IMR-90 (cell line): ENCODE results near the gene TEX28. TPM values are rescaled to one million over a fixed set of nuclear protein-coding genes. Genes with fewer than 3 reads are reported as not detected.

ENCODE experiments used
- ATAC-seq: fragments of 200-7000 bp; cut with Tn5 transposase; 2 replicates; pipeline ENCODE4 v1.9.1; 2020; ENCODE audit warnings: low read depth, mild to moderate bottlenecking, moderate library complexity
- BruUV-seq: library from RNA; stranded (reverse); fragments of 400-500 nt; replicated peaks from 2 replicates; lab custom pipeline; 2021; lab: Mats Ljungman, UMichigan
- CTCF ChIA-PET: fragments of 300-600 bp; formaldehyde crosslinking; extraction: SDS; loops from one replicate; lab custom pipeline; 2021; ENCODE audit warnings: antibody characterized with exemption; lab: Yijun Ruan, JAX
- POLR2A ChIA-PET: fragments of 300-600 bp; sonication (Branson Sonifier 250); formaldehyde crosslinking; loops from one replicate; lab custom pipeline; 2022; ENCODE audit warnings: antibody characterized with exemption; ENCODE audit not compliant: unreplicated experiment; lab: Charles Lee
- DNase-seq: peaks from one replicate; pipeline ENCODE4 v3.0.0; 2013
- H2AFZ ChIP-seq: replicated peaks from 2 replicates; pipeline ENCODE3; 2013; ENCODE audit warnings: low read length, mild to moderate bottlenecking; ENCODE audit not compliant: poor library complexity
- H2AK5ac ChIP-seq: 2 replicates; pipeline ENCODE4 v1.6.1; 2013; ENCODE audit warnings: low read depth, low read length, inconsistent platforms
- H2AK9ac ChIP-seq: replicated peaks from 2 replicates; pipeline ENCODE3; 2013; ENCODE audit warnings: mild to moderate bottlenecking, low read depth, low read length, moderate library complexity; ENCODE audit not compliant: poor library complexity
- H2BK120ac ChIP-seq: 2 replicates; pipeline ENCODE4 v1.6.1; 2013; ENCODE audit warnings: low read depth, low read length, inconsistent platforms
- H2BK15ac ChIP-seq: 3 replicates; pipeline ENCODE4 v1.6.1; 2013; ENCODE audit warnings: low read depth, low read length, inconsistent platforms
- H2BK20ac ChIP-seq: 2 replicates; pipeline ENCODE4 v1.6.1; 2013; ENCODE audit warnings: low read depth, mild to moderate bottlenecking, inconsistent platforms, low read length, moderate library complexity
- H2BK5ac ChIP-seq: 2 replicates; pipeline ENCODE4 v1.6.1; 2013; ENCODE audit warnings: mild to moderate bottlenecking, low read depth, low read length, inconsistent platforms; ENCODE audit not compliant: poor library complexity, severe bottlenecking
- H3K14ac ChIP-seq: replicated peaks from 2 replicates; pipeline ENCODE4 v1.6.1; 2013; ENCODE audit warnings: low read depth, low read length, inconsistent platforms
- H3K18ac ChIP-seq: 2 replicates; pipeline ENCODE4 v1.6.1; 2013; ENCODE audit warnings: low read depth, low read length, control low read depth
- H3K23ac ChIP-seq: 2 replicates; pipeline ENCODE4 v1.6.1; 2013; ENCODE audit warnings: low read depth, low read length, inconsistent platforms
- H3K27ac ChIP-seq: 2 replicates; pipeline ENCODE4 v1.5.1; 2013; ENCODE audit warnings: mild to moderate bottlenecking, control low read depth, low read length; ENCODE audit not compliant: insufficient read depth
- H3K27me3 ChIP-seq: 2 replicates; pipeline ENCODE4 v1.6.1; 2013; ENCODE audit warnings: low read length; ENCODE audit not compliant: control insufficient read depth, insufficient read depth
- H3K36me3 ChIP-seq: 2 replicates; pipeline ENCODE4 v1.6.1; 2013; ENCODE audit warnings: low read length, mixed read lengths; ENCODE audit not compliant: control insufficient read depth, insufficient read depth
- H3K4ac ChIP-seq: 2 replicates; pipeline ENCODE4 v1.6.1; 2013; ENCODE audit warnings: low read depth, low read length, inconsistent platforms
- H3K4me1 ChIP-seq: 2 replicates; pipeline ENCODE4 v1.6.1; 2013; ENCODE audit warnings: low read length, mixed read lengths; ENCODE audit not compliant: control insufficient read depth, insufficient read depth
- H3K4me2 ChIP-seq: 2 replicates; pipeline ENCODE4 v1.6.1; 2013; ENCODE audit warnings: low read depth, mild to moderate bottlenecking, control low read depth, low read length, moderate library complexity
- H3K4me3 ChIP-seq: 2 replicates; pipeline ENCODE4 v1.5.1; 2013; ENCODE audit warnings: low read depth, mild to moderate bottlenecking, control low read depth, low read length, moderate library complexity; ENCODE audit not compliant: insufficient read depth
- H3K56ac ChIP-seq: 2 replicates; pipeline ENCODE4 v1.6.1; 2013; ENCODE audit warnings: low read length, inconsistent platforms; ENCODE audit not compliant: insufficient read depth; ENCODE audit errors: extremely low read depth
- H3K79me1 ChIP-seq, 2 experiments: 2 replicates each; pipeline ENCODE4 v1.6.1; 2013; ENCODE audit warnings: low read length in 2 of 2, inconsistent platforms in 1 of 2, low read depth in 1 of 2
- H3K9ac ChIP-seq: 2 replicates; pipeline ENCODE4 v1.6.1; 2013; ENCODE audit warnings: low read depth, low read length, control low read depth
- H3K9me1 ChIP-seq: 2 replicates; pipeline ENCODE4 v1.6.1; 2013; ENCODE audit warnings: low read length, inconsistent platforms; ENCODE audit not compliant: insufficient read depth
- H3K9me3 ChIP-seq: 2 replicates; pipeline ENCODE4 v1.6.1; 2013; ENCODE audit warnings: low read length; ENCODE audit not compliant: control insufficient read depth, insufficient read depth
- H4K20me1 ChIP-seq: 2 replicates; pipeline ENCODE4 v1.6.1; 2013; ENCODE audit warnings: low read length, inconsistent platforms; ENCODE audit not compliant: insufficient read depth
- H4K5ac ChIP-seq: 2 replicates; pipeline ENCODE4 v1.6.1; 2013; ENCODE audit warnings: mild to moderate bottlenecking, low read depth, low read length, control low read depth
- H4K8ac ChIP-seq, 2 experiments: 2 replicates each; pipeline ENCODE4 v1.6.1; 2013; ENCODE audit warnings: low read depth in 2 of 2, low read length in 2 of 2, control low read depth in 1 of 2, inconsistent platforms in 1 of 2
- H4K91ac ChIP-seq: 2 replicates; pipeline ENCODE4 v1.6.1; 2013; ENCODE audit warnings: low read depth, low read length, inconsistent platforms; ENCODE audit not compliant: insufficient read depth
- BHLHE40 ChIP-seq: fragments of 150-350 bp; IDR thresholded peaks from 2 replicates; pipeline ENCODE4 v1.6.1; 2016; ENCODE audit warnings: mild to moderate bottlenecking, low read depth, low read length
- CEBPB ChIP-seq: IDR thresholded peaks from 2 replicates; pipeline ENCODE4 v1.6.1; 2012; ENCODE audit warnings: low read depth, low read length, improper control_type of control experiment
- CTCF ChIP-seq: conservative IDR thresholded peaks from 2 replicates; pipeline ENCODE4 v1.5.1; 2012; ENCODE audit warnings: mild to moderate bottlenecking, low read depth, low read length, improper control_type of control experiment
- ELK1 ChIP-seq: fragments of 150-350 bp; IDR thresholded peaks from 2 replicates; pipeline ENCODE4 v1.6.1; 2016; ENCODE audit warnings: low read depth, mild to moderate bottlenecking, low read length, moderate library complexity, borderline replicate concordance
- FOS ChIP-seq: fragments of 150-350 bp; IDR thresholded peaks from 2 replicates; pipeline ENCODE4 v1.6.1; 2016; ENCODE audit warnings: low read depth, low read length
- MAFK ChIP-seq: IDR thresholded peaks from 2 replicates; pipeline ENCODE4 v1.6.1; 2012; ENCODE audit warnings: low read depth, low read length, improper control_type of control experiment
- MAZ ChIP-seq: IDR thresholded peaks from 2 replicates; pipeline ENCODE4 v1.6.1; 2012; ENCODE audit warnings: low read depth, mild to moderate bottlenecking, low read length, improper control_type of control experiment, moderate library complexity, borderline replicate concordance
- NFE2L2 ChIP-seq: fragments of 150-350 bp; IDR thresholded peaks from 2 replicates; pipeline ENCODE4 v1.6.1; 2016; ENCODE audit warnings: low read depth, mild to moderate bottlenecking, low read length
- POLR2A ChIP-seq: IDR thresholded peaks from 2 replicates; pipeline ENCODE4 v1.6.1; 2012; ENCODE audit warnings: mild to moderate bottlenecking, low read depth, low read length
- RAD21 ChIP-seq: IDR thresholded peaks from 2 replicates; pipeline ENCODE4 v1.6.1; 2012; ENCODE audit warnings: low read length, improper control_type of control experiment
- RCOR1 ChIP-seq: IDR thresholded peaks from 2 replicates; pipeline ENCODE4 v1.6.1; 2012; ENCODE audit warnings: mild to moderate bottlenecking, low read length, improper control_type of control experiment; ENCODE audit not compliant: insufficient replicate concordance
- RFX5 ChIP-seq: IDR thresholded peaks from 2 replicates; pipeline ENCODE4 v1.8.0; 2012; ENCODE audit warnings: low read depth, mild to moderate bottlenecking, low read length, moderate library complexity
- USF2 ChIP-seq: fragments of 150-350 bp; IDR thresholded peaks from 2 replicates; pipeline ENCODE4 v1.6.1; 2017; ENCODE audit warnings: mild to moderate bottlenecking, antibody characterized with exemption, low read length, low read depth
- WGBS, 2 experiments: methylation state at CpG; one replicate each; pipeline versions ENCODE4 v1.1.5 to v1.1.7; 2013; ENCODE audit warnings: missing lambda C conversion rate in 2 of 2; ENCODE audit not compliant: insufficient read length in 1 of 2; ENCODE audit errors: extremely low coverage in 2 of 2; 5-methylcytosine and 5-hydroxymethylcytosine counted together
- dilution Hi-C: fragments of 300-500 bp; cut with HindIII; formaldehyde crosslinking; loops from one replicate; pipeline ENCODE4 v1.14.3; 2018; ENCODE audit warnings: low sequenced_read_pairs; ENCODE audit not compliant: unreplicated experiment
- in situ Hi-C: fragments of 300-500 bp; cut with MboI; formaldehyde crosslinking; loops from 3 replicates; pipeline ENCODE4 v1.14.3; 2019; ENCODE audit warnings: low sequenced_read_pairs, inconsistent platforms, mixed read lengths
- intact Hi-C: fragments of 100-400 bp; cut with micrococcal nuclease; formaldehyde crosslinking; loops from 2 replicates; pipeline ENCODE4 v1.10.0; 2022
- polyA plus RNA-seq, 3 experiments: library from polyadenylated mRNA; depleted of rRNA; stranded (reverse); fragments of >200 nt; gene quantifications; 2 replicates each; pipeline ENCODE4 v1.2.3, GENCODE V29; 2012; ENCODE audit warnings: low replicate concordance in 1 of 3
- total RNA-seq: library from RNA; depleted of rRNA; stranded (reverse); fragments of >200 nt; gene quantifications from 2 replicates; pipeline ENCODE4 v1.2.3, GENCODE V29; 2012

The TEX28 gene
- total and polyA plus RNA-seq, 2 of the 4 experiments (the other 2 are of a cell fraction), result not detected

- Histone ChIP-seq H2BK120ac (no peak overlapping the region), H4K91ac (no peak overlapping the region), H2BK5ac (no peak overlapping the region), H4K5ac (no peak overlapping the region), H3K4me1 (no peaks in the 10 kb centered on the region), H3K9me3 (no peaks in the 10 kb centered on the region), H3K27me3 (peaks cover 5% of the 10 kb centered on the region; the same call in 1 of the 2 replicates), H3K27ac (no peak overlapping the region), H2AK5ac (no peak overlapping the region), H3K79me1 (no peaks in the 10 kb centered on the region), H3K23ac (no peak overlapping the region), H3K4me3 (no peak overlapping the region), H3K36me3 (no peaks in the 10 kb centered on the region), H3K9me1 (no peaks in the 10 kb centered on the region; the same call in 1 of the 2 replicates), H4K20me1 (no peaks in the 10 kb centered on the region), H3K4me2 (no peak overlapping the region), H3K18ac (no peak overlapping the region), H3K9ac (no peak overlapping the region), H4K8ac (no peak overlapping the region), H2AK9ac (no peak overlapping the region), H3K56ac (no peak overlapping the region), H3K4ac (no peak overlapping the region), H2BK15ac (no peak overlapping the region), H2AFZ (no peak overlapping the region), H2BK20ac (no peak overlapping the region), H3K14ac (no peak overlapping the region)
- TF ChIP-seq BHLHE40 (no peak), ELK1 (no peak), RCOR1 (no peak), MAZ (no peak), USF2 (no peak), CEBPB (no peak), POLR2A (no peak), CTCF (no peak), RAD21 (no peak), FOS (no peak), NFE2L2 (no peak), MAFK (no peak), RFX5 (no peak)
- ChIA-PET POLR2A (no interaction called here), CTCF (no interaction called here)
- in situ Hi-C loops (no loop called here), dilution Hi-C loops (no loop called here), intact Hi-C loops (no loop called here)
- ATAC-seq, result no peak
- DNase-seq, result no peak
- 50% methylated on average over 1 of the region's 7 CpGs; no CpG with 5 or more reads in 1 of the 2 experiments for WGBS, 2 experiments
- BruUV-seq, result no TSS peak
Measured at GRCh38 chrX:154312116-154312515, 17.2 kb upstream of the TEX28 start.
